Activated CD4-positive, alpha-beta T cell treated with anti-CD3 and anti-CD28 coated beads, Interleukin-2, Interleukin-6, amounts not matched to agents 100 ng/mL and 50 ng/mL, durations not matched to agents 16 hours and 8 hours (primary cell): ENCODE results near the gene ID2.
A peak's percentile ranks its signal among the peaks of the same experiment; 100 is the strongest.

Experiments
- DNase-seq: peaks from one replicate; pipeline ENCODE4 v3.0.0-alpha.2; 2020

ID2 gene

DNA sequence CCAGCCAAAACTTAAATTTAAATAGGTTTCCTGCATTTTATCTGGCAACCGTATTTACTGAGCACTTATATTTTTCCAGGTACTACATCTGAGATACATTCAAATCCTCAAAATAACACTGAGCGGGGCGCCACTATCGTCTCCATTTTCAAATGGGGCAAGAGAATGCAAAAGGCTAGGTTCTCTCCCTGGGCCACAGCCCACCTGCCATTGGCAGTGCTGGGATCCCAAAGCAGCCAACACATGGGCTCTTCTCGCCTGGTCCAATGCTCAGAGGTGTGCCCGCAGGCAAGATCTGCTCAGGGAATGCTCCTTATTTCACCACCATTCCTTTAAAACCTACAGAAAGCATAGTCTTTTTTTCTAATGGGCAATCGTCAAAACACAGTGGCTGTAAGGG lies 11.3 kb upstream of the ID2 start:
- DNase-seq, result no peak

DNA sequence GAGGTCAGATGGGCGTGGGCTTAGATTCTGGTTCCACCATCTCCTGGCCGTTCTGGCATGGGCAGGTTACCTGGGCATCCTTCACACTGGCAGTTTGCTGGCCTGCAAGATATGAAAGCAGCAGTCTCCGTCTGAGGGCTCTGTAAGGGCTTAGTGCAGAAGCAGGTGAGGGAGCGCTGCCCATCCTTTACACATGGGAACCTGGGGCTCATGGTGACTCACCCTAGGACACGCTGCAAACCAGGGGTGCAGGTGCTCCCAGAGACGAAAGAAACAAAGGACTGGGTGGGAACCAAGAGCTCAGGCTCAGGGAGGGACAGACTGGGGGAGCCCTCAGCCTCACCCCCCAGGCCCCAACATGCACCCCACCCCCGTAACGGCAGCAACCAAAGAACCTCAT lies 10.7 kb upstream of the ID2 start:
- no peak for DNase-seq

DNA sequence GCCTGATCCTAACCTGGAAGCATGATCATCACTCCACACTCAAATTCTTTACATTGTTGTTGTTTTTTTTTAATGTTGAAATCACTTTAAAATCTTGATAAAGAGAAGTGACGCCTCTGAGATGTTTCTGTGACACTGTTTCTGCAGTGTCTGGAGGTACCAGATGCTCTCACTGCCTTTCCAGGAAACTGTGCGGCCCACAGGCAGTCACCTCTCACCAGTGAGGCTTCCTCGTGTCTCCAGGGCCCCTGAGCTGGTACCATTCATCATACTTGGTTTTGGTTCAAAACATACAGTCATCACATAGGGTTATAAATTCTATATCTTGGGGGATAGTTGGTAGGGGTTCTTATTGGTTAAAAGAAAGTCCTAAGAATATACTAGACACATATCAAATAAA lies 10.1 kb upstream of the ID2 start:
- DNase-seq, result no peak

DNA sequence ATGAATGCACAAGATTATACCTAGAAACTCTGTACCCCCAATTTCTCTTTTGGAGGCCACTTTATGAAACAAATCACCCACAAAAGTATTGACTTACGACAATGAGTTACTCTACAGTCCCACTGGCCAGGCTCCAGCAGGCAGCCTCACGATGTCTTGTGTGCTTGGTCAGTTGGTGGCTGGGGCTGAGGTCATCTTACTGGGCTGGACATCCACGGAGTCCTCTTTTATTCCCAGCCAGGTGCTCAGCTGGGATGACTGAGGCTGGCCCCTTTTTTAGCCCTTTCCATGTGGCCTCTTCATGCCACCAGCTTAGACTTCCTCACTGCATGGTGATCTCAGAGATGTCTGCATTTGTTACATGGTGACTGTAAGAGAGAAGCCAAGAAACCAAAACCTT lies 8.9 kb upstream of the ID2 start:
- DNase-seq, result no peak

DNA sequence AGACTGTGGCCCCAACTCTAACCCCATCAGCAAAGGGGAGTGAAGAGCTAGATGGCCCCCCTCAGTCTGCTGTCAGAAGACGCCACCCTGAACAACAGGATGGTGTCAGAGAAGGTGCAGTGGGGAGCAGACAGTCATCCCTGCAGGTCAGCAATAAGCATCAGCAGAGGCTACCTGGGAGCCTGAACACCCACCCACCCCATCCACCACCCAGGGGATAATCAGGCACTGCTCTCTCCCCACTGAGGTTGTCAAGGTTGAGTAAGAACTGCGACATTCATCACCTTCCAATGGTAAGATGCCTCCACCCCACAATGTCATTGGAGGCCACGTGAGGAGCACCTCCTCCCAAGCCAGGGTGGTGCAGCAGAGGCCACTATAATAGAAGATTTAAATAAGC lies 8.5 kb upstream of the ID2 start:
- DNase-seq, result no peak

DNA sequence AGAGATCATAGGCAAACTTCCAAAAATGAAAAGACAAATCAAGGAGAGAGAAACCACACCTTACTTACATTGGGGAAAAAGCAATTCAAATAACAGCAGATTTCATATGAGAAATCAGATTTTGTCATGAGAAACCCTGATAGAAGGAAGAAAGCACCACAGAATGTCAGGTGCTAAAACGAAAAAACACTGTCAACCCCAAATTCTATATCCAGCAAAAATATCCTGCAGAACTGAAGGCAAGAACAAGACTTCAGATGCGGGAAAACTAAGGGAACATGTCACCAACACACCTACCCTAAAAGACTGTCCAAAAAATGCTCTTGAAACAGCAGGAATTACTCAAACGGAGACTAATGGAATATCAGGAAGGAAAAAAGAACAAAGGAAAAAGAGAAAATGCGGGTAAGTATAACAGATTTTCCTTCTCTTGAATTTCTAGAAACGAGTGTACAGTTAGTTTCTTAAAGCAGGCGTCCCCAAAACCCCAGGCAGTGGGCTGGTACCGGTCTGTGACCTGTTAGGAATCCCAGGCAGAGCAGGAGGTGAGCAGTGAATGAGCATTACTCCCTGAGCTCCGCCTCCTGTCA lies 7.3 kb upstream of the ID2 start:
- no peak for DNase-seq

DNA sequence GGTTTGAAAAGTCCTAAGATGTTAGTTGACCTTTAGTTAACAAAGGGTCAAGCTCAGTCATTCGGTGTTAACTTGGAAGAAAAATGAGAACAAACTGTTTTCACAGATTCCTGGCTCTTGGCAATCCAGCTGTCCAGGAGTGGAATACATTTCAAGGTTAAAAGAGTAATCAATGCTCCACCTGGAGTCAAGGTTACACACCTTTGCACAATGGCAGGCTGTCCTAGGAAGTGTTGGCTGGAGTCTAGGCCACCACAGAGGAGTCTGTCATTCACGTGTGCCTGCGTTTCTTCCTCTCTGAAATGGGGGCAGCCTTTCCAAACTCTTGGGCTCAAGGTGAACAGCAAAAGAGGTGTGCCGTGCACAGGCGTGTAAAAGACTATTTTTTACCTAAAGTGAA lies 6.3 kb upstream of the ID2 start:
- DNase-seq, result no peak

DNA sequence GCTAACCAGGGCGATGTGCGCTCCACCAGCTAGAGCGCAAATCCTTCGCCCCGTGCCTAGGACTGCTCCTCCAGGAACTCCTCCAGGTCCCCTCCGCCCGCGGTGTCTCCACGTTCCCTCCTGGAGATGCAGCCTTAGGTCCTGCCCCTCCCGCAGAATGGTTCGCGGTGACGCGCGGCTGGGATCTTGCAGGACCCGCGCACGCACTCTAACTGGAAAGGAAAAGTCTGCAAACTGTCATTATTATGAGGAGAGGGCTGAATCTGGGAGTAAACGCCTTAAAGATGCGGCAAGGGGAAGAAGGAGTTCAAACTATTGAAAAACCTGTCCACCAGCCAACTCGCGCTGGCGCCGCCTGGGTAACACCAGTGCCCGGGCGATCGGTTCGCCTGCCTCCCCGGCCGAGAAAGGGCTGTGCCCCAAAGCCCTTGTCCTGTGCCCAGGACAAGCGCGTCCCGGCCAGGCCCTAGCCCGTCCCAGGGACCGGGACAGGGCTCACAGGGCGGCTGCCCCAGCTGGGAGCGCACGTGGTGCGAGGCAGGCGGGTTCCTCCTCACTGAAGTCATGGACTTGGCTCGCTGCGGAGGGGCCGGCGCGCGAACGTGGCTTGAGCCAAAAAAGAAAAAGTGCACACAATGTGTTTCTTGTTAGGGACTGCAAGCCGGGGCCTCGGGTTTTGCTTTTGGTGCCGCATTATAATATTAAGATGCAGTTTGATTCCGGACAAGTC lies 5.5 kb upstream of the ID2 start:
- no peak for DNase-seq

DNA sequence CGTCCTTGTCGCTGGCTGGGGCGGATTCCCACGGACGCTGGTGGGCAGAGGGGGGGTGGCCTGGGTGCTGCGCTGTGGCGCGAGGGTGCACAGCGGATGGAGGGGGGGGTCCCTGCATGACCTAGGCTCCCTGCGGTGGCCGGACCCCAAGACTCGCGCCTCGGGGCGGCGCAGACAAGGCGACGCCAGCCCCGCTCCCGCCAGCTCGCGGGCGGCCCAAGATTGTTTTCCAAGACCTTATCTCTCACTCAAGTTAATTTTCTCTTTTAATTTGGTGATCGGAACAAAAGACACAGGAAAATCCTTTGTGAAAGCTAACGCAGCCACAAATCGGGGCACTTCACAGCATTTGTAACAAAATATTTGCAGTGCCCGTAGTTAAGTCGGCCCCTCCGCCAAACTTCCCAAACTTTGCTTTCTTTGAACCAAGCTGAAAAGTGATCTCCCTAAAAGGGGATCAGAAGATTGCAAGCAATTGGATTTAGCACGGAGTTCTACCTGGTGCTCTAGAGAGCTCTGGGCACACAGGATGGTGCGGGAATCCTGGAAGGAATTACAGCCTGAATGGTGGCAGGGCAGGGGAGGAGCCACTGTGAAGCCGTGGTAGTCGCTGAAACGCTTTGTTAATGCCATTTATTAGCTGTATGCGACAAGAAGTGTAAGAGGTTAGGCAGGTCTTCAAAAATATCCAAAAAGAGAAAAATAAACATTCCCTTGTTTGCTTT lies 4.8 kb upstream of the ID2 start:
- no peak for DNase-seq

DNA sequence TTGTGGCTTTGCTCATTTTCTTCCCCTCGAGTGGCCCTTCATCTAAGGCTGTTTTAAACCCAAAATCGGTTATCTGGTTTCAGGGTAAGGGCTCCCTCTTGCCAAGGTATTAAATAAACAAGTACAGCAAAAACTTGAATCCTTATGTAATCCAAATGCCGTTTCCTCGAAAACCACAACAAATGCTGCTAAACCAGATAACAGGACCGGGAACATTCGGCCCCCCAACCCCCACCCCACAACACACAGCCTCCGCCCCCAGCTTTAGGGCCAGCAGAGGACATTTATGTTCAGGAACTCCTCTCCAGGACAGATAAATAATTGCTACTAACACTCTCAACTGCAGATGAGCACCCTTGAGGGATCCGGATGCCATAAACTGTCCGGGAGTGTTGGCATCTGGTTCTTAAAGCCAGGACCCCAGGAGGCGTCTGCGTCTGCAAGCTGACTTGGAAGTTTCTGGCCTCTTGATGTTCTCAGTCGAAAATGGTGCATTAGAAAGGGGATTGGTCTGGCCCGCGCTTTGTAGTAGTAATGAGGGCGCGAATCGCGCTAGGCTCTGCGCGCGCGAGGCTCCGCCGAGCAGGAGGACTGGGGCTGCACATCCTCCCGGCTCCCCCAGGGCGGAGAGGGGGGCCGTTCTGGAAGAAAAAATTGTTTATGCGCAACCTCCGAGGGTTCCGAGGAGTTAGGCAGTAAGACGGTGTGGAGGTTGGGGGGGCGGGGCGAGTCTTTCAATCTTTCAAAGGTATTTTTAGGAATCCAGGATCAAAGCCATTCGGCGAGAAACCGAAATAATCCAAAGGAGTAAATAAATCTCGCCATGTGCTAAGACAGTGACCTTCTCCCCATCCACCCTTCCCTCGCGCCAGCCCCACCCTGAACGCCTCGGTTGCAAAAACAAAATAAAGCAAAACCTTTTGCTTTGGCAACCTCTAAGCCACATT lies 3.9 kb upstream of the ID2 start:
- DNase-seq, result peak; percentile 41

DNA sequence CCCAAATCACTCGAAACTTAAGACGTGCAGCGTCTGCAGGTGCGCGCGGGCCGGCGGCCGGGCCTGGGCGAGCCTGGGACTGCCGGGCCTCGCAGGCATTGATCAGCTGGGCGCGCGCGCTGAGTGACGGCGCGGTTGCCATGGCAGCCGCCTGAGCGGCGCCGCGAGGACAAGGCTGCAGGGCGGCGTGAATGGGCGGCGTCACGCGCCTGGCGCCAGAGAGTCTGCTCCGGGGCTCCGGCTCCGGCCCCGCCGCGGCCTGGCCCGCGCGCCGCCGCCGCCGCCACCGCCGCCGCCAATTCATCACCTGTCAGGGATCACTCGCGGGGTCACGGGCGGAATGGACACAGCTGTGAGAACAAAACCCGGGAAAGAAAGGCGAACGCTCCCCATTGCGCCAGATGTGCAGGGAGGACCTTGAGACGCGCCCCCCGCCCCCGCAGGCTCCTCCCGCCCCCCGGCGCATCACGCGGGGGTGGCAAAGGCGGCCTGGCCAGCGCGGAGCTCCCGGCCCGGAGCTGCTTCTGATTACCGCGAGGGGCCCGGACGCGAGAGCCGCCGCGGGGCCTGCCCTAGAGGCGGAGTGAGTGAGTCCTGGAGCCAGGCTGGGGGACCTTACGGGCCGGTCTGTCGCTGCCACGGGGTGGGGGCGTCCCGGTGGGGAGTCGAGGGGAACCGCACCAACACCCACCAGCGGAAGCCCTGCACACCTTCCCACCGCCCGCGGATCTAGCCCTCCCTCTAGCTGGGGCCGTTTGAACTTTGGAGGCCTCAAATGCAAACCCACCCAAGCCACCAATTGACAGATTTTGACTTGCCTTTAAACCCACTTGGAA lies 2.9 kb upstream of the ID2 start:
- DNase-seq, result peak; percentile 92

DNA sequence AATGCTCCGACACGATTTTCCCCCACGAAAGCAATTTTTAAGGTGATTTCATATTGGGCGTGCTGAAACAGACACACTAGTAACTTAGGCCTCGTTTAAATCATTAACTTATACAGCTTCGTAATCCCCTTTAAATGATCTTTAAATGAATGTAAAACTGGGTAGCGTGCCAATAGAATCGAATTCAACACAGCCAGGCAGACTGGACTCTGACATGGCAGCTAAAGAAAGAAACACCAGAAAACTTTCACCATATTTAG lies 2.4 kb upstream of the ID2 start:
- DNase-seq, result no peak

DNA sequence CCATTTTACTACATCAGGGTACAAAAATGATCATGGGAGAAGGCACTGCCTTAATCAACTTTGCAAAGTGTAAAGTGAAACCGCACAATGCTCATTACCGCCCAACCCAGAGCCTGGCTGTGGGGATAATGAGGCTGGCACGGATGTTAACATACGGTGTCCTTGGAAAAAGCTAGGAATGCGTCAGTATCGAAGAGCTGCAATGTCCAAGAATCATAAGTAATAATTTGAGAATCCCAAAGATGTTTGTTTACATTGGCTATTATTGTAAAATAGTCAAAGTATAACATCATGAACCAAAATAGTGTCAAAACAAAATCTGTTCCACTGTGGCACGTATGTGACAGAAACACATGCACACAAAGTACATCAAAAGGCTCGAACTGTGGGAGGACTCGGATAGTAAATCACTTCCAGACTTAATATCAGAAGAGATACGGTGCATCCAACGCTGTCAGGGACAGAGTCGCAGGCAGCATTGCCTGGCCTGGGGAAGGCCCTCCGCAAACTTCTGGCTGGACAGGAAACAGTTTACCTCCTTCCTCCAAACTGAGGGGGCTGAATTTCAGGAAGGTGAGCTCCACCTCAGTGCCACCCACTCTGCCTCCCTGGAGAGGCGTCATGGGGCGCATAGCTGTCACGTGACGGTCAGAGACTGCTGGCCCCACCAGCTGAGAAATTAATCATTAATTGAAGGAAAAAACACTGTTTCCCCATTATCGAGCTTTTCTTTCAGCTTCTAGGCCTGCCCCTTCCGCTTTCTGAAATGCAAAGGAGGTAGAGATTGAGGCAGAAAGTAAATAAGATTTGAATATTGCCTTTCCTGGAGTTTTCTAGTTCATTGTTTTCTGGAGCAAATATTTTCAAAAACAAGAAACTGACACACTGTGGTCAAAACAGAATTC lies 1.8 kb upstream of the ID2 start:
- peak; percentile 29 for DNase-seq

DNA sequence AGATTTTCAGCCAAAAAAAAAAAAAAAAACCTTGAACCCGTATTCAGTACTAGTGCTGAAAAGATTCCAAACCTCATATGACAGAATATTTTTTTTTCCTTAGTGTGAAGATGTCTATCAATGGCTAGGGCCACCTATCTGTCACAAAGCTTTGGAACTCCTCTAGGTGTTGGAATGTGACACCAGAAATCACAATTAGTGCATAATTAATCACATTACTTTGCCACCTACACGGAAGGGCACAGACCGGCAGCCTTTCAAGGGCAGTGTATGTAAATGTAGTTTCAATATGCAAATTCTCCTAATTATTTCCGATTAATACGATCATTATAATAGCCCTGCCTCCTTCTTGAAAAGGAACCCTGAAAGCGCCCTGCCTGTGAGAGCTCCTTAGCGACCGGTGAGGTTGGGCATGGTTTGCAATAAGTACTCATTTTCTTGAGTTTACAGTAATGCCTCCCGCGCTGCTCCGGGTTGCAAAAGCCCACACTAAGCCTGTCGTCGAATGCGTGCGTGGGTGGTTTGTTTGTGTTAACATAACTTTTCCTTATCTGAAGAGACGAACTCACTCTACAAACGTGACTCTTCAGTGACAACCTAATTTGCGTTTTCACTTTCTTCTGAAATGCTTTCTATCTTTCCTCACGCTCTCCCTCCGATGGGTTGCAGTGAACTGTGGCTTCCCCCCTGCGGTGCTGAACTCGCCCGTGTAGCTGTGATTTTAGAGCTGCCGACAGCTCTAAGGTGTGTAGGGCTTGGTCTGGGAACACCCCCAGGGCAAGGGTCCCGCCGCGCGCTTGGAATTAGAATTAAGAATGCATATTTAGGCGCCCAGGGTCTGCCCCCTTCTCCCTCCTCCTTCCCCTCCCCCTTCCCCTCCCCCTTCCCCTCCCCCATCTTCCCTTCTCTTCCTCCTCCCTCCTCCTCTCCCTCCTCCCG lies 765 bp upstream of the ID2 start:
- peak; percentile 67 for DNase-seq

DNA sequence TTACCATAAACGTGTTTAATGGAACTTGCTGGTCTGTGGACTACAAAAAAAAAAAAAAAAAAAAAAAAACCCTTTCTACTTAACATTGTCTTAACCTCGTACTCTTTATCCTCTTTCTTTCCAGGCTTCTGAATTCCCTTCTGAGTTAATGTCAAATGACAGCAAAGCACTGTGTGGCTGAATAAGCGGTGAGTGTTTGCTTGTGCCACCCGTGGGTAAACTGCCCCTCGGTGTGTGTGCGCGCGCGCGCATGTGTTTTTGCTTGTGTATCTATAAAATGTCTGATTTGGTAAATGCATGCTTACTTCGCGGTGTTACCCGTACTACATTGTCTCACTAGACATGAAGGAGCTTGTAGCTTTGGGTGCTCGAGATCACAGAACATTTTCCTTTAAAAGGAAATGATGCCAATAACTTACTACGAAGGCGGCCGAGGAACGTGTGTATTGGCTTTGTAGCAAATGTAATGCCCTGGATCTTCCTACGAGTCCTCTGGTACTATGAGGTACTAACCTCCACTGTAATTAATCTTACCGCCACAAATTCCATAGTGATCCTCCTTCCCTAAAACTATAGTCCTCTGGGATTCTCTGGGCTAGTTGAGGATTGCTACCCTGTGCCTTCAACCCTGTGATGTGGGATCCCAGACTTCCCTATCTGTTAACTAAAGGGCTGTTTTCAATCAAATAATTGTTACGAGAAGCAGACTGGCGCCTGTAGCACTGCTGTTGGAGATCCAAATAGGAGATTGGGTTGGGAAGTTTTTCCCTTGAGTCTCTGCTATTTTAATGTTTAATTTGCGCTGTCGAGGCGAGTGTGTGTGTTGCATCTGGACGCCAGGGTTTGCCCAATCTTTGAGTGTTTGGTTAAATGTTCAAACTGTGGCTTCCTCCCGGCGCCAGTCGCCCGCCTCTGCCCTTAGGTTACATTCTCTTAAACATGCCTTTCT lies 1.1 kb downstream of the ID2 start:
- DNase-seq, result peak; percentile 64

DNA sequence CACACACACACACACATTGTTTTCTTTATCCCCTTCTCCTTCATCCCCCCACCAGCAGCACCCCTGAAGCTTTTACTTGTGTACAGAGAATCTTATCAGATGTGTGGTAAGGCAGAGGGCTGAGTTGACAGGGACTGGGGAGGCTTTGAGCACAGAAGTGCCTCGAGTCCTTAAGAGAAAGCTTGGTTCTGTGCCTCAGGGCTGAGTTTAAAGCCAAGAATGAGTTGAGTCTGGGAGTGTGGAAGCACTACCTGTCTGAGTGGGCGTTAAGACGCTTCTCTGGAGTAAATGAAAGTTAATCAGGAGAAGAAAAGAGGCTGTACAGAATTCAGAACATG lies 2.7 kb downstream of the ID2 start:
- peak; percentile 72 for DNase-seq

DNA sequence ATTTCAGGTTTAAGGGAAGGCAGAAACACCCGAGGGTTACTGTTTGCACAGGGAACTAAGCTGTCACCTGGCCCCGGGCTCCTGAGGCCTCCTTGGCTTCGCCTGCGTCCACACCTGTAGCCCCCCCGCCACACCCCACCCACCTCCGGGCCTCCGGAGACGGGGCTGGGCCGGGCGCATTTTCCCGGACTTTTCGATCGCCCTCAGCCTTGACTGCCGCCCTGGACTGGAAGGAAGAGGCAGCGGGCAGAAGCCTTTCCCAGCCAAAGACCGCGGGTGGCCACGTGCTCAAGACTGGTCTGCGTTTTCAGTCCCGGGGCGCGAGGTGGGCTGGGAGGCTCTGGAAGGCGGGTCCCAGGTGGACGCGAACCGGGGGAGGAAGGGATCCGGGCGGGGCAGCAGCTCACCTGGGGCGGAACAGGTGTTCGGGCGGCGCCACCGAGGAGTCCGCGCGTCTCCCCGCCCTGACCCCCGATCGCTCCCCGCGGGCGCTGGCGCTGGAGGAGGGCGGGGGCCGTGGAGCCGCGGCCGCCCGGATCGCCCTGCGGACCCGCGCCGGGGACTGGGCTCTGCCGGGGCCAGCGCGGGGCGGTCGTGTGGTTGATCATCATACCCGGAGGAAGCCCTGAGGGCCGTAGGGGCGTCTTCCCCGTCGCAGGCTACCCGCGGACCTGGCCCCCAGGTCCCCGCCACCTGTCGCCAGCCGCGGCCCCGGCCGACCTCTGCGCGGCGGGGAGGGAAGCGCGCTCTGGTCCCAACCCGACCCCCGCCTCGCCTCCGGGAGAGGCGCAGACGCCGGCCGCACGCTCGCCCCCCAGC lies 3.2 kb downstream of the ID2 start:
- DNase-seq, result peak; percentile 60

DNA sequence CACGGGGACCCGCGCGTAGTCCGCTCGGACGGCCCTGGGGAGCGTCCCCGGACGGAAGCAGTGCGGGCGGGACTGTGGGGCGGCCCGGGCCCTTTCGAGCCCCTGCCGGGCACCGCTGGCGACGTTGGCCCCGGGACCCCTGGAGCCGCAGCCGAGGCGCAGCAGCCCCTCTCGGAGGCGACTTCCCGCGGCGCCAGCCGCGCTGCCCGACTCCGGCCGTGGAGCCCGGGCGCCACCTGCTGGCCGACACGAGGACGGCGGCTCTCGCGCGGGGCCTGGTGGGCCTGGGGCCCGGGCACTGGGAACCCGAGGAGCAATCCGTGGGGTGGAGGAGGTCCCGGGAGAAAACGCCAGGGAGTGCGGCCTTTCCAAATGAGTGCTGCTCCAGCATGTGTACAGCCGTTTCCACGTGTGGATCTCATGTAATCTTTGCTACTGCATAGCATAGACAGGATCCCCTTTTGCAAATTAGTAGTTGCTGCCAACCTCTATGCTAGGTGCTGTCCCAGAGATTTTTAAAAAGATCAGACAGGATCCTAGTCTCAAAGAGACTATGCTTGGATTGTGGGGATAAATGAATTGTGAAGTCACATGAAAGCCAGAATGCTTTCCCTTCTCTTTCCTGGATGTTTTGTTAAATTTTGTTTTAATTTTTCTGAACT lies 4.0 kb downstream of the ID2 start:
- peak; percentile 86 for DNase-seq
